HG03571 (cell line): Measurements from ENCODE around the gene TULP3.
"Not testable (repeated sequence)": the region's sequence is repeated elsewhere in the genome, so short reads cannot be mapped to it uniquely, and the experiment has no call there.

Experiments
- ATAC-seq: cut with Tn5 transposase; IDR thresholded peaks from one replicate; pipeline ENCODE4 v1.9.1; 2021; ENCODE audit not compliant: unreplicated experiment

TULP3 gene, protein sequence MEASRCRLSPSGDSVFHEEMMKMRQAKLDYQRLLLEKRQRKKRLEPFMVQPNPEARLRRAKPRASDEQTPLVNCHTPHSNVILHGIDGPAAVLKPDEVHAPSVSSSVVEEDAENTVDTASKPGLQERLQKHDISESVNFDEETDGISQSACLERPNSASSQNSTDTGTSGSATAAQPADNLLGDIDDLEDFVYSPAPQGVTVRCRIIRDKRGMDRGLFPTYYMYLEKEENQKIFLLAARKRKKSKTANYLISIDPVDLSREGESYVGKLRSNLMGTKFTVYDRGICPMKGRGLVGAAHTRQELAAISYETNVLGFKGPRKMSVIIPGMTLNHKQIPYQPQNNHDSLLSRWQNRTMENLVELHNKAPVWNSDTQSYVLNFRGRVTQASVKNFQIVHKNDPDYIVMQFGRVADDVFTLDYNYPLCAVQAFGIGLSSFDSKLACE

GRCh38 chr12:2890388-2891239 is at the start of gene TULP3:
TSS of gene TULP3 (plus strand) at chr12:2890891. CDS start at chr12:2890948, 57 bp downstream.
- peak; percentile 91 for ATAC-seq

DNA sequence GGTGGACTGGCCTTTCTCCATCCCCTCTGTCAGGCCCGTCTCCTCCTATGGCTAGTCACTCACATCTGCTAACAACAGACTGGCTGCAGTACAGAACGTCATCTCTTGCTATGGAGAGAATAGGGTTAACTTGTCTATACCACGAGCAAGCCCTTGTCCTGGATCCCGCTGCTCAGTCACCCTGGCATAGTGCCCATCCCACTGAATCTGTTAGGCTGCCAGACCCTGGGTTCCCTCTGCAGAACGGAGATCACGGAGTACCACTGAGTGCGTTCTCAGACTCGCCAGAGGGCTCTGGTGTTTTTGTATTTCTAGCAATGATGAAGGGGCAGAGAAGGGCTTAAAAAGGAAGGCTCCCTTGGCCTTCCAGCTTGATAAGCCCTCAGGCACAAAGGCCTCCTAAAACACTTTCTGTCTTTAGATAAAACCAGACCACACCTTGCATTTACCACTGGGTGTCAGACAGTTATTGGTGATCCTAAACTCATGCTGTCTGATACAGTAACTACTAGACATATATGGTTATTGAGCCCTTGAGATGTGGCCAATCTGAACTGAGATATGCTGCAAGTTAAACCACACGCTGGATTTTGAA is 49.5 kb upstream of the TULP3 start:
- no peak for ATAC-seq

- no peak for ATAC-seq
These were observed 47.7 kb upstream of the TULP3 start for GRCh38 chr12:2842948-2843347.

GRCh38 chr12:2844786-2845185 is 45.9 kb upstream of the TULP3 start:
- ATAC-seq: no peak

DNA sequence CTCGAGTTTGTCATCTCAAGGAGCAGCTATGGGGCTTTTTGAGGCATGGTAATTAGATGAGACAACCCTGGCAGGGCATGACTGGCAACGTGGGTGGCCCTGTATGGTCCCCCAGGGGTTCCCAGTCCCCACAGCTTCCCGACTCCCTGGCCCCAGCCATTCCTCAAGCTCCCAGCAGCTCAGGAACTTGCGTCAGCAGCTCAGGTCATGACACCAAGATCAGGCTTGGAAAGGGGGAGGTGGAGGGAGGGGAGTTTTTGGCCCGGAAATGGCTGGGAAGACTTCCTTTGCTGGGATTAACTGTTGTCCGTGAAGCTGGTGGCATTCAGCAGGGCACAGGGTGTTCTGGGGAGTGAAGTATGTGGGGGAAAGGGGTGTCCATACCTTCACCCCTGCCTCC is 45.4 kb upstream of the TULP3 start:
- no peak for ATAC-seq

- ATAC-seq: no peak
These were observed 38.8 kb upstream of the TULP3 start for GRCh38 chr12:2851931-2852330.

GRCh38 chr12:2853626-2854025 is 37.1 kb upstream of the TULP3 start:
- ATAC-seq: no peak

DNA sequence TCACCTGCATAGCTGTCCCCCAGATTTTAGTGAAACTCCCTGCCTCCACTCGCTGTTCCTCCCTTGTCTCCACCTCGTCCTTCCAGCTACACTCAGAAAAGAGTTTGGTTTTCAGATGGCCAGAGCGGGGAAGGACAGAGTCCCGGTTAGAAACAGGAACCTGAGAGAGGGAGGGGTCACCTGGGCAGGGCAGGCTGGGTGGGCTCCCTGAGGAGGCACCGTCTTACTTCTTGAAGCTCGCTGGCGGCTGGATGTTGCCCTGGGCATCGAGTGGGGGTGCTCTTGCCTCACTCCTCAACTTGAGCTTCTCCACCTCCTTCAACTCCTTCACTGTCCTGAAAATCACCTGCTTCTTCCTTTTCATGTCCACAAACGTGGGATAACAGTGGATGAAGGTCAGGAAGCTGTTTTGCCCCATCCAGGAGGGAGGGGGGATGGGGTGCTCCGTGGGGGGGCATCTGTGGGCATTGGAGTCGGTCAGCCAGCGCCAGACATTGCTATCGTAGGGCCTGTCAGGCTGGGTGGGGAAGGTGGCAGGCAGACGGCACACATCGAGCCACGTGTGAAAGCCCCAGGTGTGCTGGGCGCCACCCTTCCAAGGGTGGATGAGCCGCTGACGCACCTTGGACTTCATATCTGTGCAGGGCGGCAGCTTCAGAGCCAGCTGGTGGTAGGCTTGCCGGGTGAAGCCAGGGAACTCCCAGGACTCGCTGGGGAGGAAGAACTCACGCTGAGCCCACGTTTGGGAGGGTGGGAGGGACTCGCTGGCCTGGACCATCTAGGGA is 35.8 kb upstream of the TULP3 start:
- no peak for ATAC-seq

- no peak for ATAC-seq
These were observed 35.1 kb upstream of the TULP3 start for GRCh38 chr12:2855546-2855945.

DNA sequence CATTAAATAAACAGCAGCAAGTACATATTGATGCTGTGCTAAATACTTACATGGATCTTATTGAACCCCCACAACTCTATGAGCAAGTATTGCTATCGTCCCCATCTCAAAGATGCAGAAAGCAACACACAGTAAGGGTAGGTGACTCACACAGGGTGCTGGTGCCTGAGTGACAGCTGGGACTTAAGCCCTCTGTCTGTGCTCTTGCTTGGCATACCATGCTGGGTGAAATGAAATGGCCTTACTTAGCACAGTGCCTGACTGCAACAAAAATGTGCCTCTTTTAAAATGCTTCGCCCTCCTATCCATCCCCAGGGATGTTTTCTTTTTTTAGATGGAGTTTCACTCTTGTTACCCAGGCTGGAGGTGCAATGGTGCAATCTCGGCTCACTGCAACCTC is 34.6 kb upstream of the TULP3 start:
- no peak for ATAC-seq

- ATAC-seq: no peak
These were observed 33.7 kb upstream of the TULP3 start, which contains the start of gene TEX52 for GRCh38 chr12:2857021-2857431. TSS of gene TEX52 (minus strand) at chr12:2857039. CDS start at chr12:2857026, 13 bp downstream.

GRCh38 chr12:2857576-2857975 is 33.1 kb upstream of the TULP3 start:
- no peak for ATAC-seq

- no peak for ATAC-seq
These were observed 32.4 kb upstream of the TULP3 start for GRCh38 chr12:2858334-2858733.

GRCh38 chr12:2858944-2859421 is 31.7 kb upstream of the TULP3 start:
- no peak for ATAC-seq

- ATAC-seq: no peak
These were observed 30.5 kb upstream of the TULP3 start for GRCh38 chr12:2860170-2860569.

DNA sequence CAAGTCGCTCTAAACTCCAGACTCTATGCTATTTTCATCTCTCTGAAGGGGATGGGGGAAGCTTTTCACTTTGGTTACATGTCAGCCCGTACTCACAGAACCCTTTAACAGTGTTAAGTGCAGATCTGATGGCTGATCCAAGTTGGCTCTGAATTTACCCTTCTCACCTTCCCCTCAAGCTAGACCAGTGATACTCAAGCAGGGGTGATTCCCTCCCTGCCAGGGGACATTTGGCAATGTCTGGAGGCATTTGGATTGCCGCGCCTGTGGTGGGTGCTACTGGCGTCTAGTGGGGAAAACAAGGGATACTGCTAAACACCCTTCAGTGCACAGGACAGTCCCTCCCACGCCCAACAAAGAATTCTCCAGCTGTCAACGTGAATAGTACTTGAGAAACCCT is 27.8 kb upstream of the TULP3 start:
- ATAC-seq: no peak

GRCh38 chr12:2863402-2863801 is 27.3 kb upstream of the TULP3 start:
- not testable (repeated sequence) for ATAC-seq

DNA sequence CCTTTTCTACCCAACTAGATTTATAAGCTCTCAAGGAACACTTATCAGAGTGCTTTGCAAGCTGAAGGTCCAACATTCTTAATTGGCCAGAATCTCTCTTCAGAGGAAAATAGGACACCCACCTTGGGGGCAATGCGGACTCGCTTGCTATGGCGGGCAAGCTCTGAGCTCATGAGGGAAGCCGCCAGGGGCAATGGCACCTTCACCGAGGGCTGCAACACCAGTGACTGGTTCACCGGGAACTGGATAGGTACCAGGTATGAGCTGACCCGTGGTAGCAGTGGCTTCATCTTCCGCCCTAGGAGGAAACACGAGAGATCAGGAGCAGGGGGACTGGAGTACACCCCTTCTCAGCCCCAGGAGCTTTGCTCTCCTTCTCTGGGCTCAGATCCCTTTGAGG is 26.5 kb upstream of the TULP3 start:
- no peak for ATAC-seq

DNA sequence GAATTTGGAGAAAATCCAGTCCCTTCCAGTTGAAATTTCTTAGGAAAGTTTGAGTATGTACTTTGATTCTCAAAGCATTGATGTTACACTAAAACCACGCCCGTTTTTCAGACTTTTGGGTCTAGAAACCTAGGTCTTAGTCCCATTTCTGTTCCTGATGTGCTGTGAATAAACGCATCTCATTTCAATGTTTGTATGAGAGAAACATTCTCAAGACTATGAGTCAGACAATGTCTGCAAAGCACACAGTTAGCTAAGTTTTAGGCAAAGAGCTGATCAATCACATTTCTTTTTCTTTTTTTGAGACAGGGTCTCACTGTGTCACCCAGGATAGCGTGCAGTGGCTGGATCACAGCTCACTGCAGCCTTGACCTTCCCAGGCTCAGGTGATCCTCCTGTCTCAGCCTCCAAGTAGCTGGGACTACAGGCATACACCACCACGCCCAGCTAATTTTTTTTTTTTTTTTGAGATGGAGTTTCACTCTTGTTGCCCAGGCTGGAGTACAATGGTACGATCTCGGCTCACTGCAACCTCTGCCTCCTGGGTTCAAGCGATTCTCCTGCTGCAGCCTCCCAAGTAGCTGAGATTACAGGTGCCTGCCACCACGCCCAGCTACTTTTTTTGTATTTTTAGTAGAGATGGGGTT is 21.6 kb upstream of the TULP3 start:
- ATAC-seq: not testable (repeated sequence)

DNA sequence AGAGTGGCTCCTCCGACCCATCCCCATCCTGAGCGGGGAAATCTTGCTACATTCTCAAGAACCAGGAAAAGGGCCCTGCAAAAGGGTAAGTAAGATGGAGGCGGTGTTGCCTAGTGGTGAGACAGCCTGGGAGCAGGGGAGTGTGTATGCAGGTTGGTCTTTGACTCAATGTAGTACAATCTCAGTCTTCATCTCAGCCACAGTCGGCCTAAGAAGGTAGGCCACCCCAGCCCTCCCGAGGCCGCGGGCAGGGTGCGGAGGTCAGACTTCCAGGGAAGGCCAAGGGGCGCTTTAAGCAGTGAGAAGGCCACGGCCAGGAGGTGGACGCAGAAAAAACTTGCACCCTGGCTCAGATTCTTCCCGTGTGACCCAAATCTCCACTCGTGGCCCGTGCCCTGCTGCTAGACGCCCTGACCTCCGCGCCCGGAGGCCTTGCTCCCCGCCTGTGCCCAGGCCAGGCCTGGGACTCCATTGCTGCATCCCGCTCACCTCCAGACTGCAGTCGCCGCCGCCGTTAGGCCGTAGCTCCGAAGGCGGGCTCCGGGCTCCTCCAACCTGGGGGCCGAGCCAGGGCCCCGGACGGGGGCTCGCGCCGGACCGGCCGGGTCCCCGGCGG is 14.2 kb upstream of the TULP3 start:
- peak; percentile 29 for ATAC-seq
